Uterine smooth muscle cell (primary cell): ENCODE measurements around the gene SMIM8. TPM values are rescaled to one million over a fixed set of nuclear protein-coding genes. Genes with fewer than 3 reads are reported as not detected.

Source experiments
- total RNA-seq: library from RNA; depleted of rRNA; stranded (reverse); fragments of >200 nt; gene quantifications from 2 replicates; pipeline ENCODE4 v1.2.3, GENCODE V29; 2014

The SMIM8 gene, protein sequence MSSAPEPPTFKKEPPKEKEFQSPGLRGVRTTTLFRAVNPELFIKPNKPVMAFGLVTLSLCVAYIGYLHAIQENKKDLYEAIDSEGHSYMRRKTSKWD
- total RNA-seq, result 6.4 and 7.2 TPM in 2 replicates

DNA sequence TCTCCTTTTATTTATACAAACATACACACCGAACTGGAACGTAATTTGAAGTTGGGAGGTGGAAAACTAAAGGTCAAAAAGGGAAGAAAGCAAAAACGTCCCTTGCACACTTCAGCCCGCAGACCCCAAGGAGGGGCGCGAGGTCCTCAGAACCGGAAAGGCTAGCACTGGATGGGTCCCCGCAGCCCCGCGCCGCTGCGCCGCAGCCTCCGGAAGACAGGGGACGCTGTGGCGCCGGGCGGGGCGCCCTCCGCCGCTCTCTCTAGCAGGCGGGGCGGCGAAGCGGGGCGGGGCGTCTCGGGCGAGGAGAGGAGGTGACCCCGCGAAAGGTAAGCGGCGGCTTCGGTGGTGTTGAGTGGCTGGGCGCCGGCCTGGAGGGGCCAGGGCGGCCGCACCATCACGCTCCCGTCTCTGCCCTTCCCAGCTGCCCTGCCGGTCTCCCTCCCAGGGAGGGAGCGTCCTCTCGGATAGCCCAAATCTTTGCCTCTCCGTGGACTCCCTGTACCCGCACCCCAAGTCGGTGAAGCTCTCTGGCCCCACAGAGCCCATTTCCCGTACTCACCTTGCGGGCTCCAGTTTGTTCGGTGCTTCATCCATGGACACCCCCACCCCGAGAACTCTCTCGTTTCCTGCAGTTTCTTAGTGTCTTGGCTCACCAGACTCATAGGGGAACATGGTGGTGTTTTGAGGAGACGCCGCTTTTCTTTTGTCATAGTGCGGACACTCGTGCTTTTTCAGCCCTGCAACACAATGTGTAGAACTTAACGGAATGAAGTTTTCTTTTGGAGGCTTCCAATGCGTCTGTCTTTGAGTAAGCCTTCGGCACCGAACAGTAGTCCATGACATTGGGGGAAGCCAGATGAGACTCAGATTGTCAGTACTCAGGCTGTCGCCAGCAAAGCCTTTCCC is at the start of gene SMIM8:
TSS of gene SMIM8 (plus strand) at position 285 of the 909 bp plus-strand sequence. CDS start 14,444 bp downstream, outside the sequence.

DNA sequence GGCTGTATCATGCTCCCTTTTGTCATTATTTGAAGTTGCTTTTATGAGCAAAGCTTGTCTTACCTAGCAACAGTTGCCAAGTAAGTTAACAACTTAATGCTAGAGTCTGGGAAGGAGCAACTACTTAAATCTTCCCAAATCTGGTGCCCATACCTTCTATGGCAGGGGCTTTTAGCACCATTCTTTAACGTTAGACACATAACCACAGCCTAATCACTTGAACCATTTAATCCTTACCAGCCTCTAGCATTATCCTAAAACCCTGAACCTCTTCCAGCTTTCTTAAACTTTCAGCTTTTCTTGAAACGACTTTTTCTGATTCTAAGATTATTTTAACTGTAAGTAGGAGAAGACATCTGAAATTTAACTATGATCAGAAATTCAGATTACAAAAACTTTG is 22.3 kb downstream of the SMIM8 start, which contains the start of gene C6orf163:
TSS of gene C6orf163 (plus strand) at position 83 of the 400 bp plus-strand sequence. CDS start at position 370, 287 bp downstream.

Other genes starting within 250 kb of the SMIM8 start
- 0.77 TPM in 1 of 2 replicates, not detected in the other for gene CGA, start 227.5 kb upstream of the SMIM8 start, total RNA-seq
- gene ZNF292, start 167.0 kb upstream of the SMIM8 start, total RNA-seq, result 31.3 and 37.9 TPM in 2 replicates
- not detected in 2 replicates for gene GJB7, start 6.7 kb downstream of the SMIM8 start, total RNA-seq
- 1.00 and 2.1 TPM in 2 replicates for gene C6orf163, start 22.2 kb downstream of the SMIM8 start, total RNA-seq
- gene CFAP206, start 85.4 kb downstream of the SMIM8 start, total RNA-seq, result 0.37 and 0.66 TPM in 2 replicates
- gene SLC35A1, start 150.4 kb downstream of the SMIM8 start, total RNA-seq, result 15.9 and 22.7 TPM in 2 replicates